ENCODE data around the gene KLHL22. TPM values are rescaled to one million over a fixed set of nuclear protein-coding genes. Genes with fewer than 3 reads are reported as not detected.

KLHL22 gene
- total RNA-seq, 2 experiments from 2014 or later, result 24.1 to 27.7 TPM

- ChIA-PET CTCF (no interaction called here), POLR2A (interaction anchor here (0.8 to 1.5 kb wide), 2 partner anchors 21 to 28 kb away, joined by 4 to 13 read pairs; no protein-coding TSS in a partner anchor)
- peaks cover 41% of the 10 kb centered on the region for H3K4me1 ChIP-seq (ENCODE audit: insufficient read depth, low read length)
- H3K27ac ChIP-seq (ENCODE audit: low read depth in 1 of 2, low read length in 2 of 2), result no peak overlapping the region
- DNase-seq, result no peak
- intact Hi-C loops (cut with DNase I, micrococcal nuclease), result no loop called here
- ATAC-seq (ENCODE audit: poor library complexity), result no peak
- H3K4me3 ChIP-seq (ENCODE audit: low read length), result no peak overlapping the region
- peaks cover 32 to 48% of the 10 kb centered on the region in 2 experiments for H3K27me3 ChIP-seq (ENCODE audit: control insufficient read depth in 1 of 2, insufficient read depth in 2 of 2, low read length in 2 of 2)
- Mint-ChIP-seq H3K4me1 (ENCODE audit: low read depth) (peaks cover 26% of the 10 kb centered on the region), H3K9me3 (no peaks in the 10 kb centered on the region), H3K36me3 (ENCODE audit: low read depth) (peaks cover 8% of the 10 kb centered on the region), H3K27me3 (peaks cover 55% of the 10 kb centered on the region), H3K4me3 (peak overlapping the region; percentile 42), H3K27ac (no peak overlapping the region)
- H3K9me3 ChIP-seq (ENCODE audit: control insufficient read depth in 1 of 2, insufficient read depth in 1 of 2, low read length in 2 of 2), result peaks cover 0 to 15% of the 10 kb centered on the region in 2 experiments
- no peak for TF ChIP-seq CTCF (IDR thresholded peaks at IDR 0.05)
- H3K36me3 ChIP-seq (ENCODE audit: insufficient read depth, low read length), result no peaks in the 10 kb centered on the region
Observed at GRCh38 chr22:20435436-20436306, 59.9 kb downstream of the KLHL22 start.

DNA sequence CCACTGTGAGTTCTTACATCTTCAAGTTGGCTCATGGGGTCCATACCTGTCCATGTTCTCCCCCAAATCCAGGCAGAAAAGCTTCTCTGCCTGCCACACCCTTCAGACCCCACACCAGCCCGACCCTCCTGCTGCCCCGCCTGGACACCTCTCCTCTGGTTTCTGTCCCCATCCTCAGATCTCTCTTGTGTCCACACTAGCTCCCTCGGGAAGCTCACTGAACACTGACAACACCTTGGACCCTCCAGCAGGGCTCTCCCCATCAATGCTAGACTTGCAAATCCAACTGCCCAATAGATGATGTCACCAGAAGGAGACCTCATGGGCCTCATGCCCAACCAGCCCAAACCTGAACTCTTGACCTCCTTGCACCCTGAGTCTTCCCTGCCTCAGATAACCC, 60.8 kb downstream of the KLHL22 start:
- H3K36me3 Mint-ChIP-seq (ENCODE audit: low read depth), result peaks cover 5% of the 10 kb centered on the region
- peaks cover 55% of the 10 kb centered on the region for H3K27me3 Mint-ChIP-seq

GRCh38 chr22:20434264-20434751, 61.3 kb downstream of the KLHL22 start:
- H3K9me3 Mint-ChIP-seq, result no peaks in the 10 kb centered on the region
- H3K4me3 ChIP-seq (ENCODE audit: low read length), result no peak overlapping the region
- intact Hi-C loops (cut with DNase I, micrococcal nuclease), result no loop called here
- peaks cover 0 to 21% of the 10 kb centered on the region in 2 experiments for H3K9me3 ChIP-seq (ENCODE audit: control insufficient read depth in 1 of 2, insufficient read depth in 1 of 2, low read length in 2 of 2)
- peaks cover 24% of the 10 kb centered on the region for H3K4me1 Mint-ChIP-seq (ENCODE audit: low read depth)
- H3K27ac ChIP-seq (ENCODE audit: low read depth in 1 of 2, low read length in 2 of 2), result no peak overlapping the region
- ATAC-seq (ENCODE audit: poor library complexity), result no peak
- no peak for TF ChIP-seq CTCF (IDR thresholded peaks at IDR 0.05)
- peaks cover 41 to 56% of the 10 kb centered on the region in 2 experiments for H3K27me3 ChIP-seq (ENCODE audit: control insufficient read depth in 1 of 2, insufficient read depth in 2 of 2, low read length in 2 of 2)
- H3K4me3 Mint-ChIP-seq, result peak overlapping the region; percentile 76
- DNase-seq, result no peak
- peaks cover 51% of the 10 kb centered on the region for H3K27me3 Mint-ChIP-seq
- ChIA-PET POLR2A (interaction anchor here (6.7 kb wide), 1 partner anchor 29 kb away, joined by 67 read pairs; no protein-coding TSS in a partner anchor), CTCF (no interaction called here)
- no peak overlapping the region for H3K27ac Mint-ChIP-seq
- peaks cover 54% of the 10 kb centered on the region for H3K4me1 ChIP-seq (ENCODE audit: insufficient read depth, low read length)
- peaks cover 5% of the 10 kb centered on the region for H3K36me3 Mint-ChIP-seq (ENCODE audit: low read depth)
- no peaks in the 10 kb centered on the region for H3K36me3 ChIP-seq (ENCODE audit: insufficient read depth, low read length)

More for the DNA sequence above, 60.8 kb downstream of the KLHL22 start:
- POLR2A ChIA-PET, result no interaction called here
- H3K4me1 ChIP-seq (ENCODE audit: insufficient read depth, low read length), result peaks cover 50% of the 10 kb centered on the region
- intact Hi-C loops (cut with DNase I, micrococcal nuclease), result no loop called here
- peaks cover 0 to 21% of the 10 kb centered on the region in 2 experiments for H3K9me3 ChIP-seq (ENCODE audit: control insufficient read depth in 1 of 2, insufficient read depth in 1 of 2, low read length in 2 of 2)
- CTCF ChIA-PET, result no interaction called here
- no peaks in the 10 kb centered on the region for H3K36me3 ChIP-seq (ENCODE audit: insufficient read depth, low read length)
- DNase-seq (no peak), ATAC-seq (ENCODE audit: poor library complexity) (no peak)
- TF ChIP-seq CTCF (IDR thresholded peaks at IDR 0.05), result no peak
- no peak overlapping the region for H3K27ac Mint-ChIP-seq
- H3K4me3 ChIP-seq (ENCODE audit: low read length), result no peak overlapping the region
- peaks cover 41 to 54% of the 10 kb centered on the region in 2 experiments for H3K27me3 ChIP-seq (ENCODE audit: control insufficient read depth in 1 of 2, insufficient read depth in 2 of 2, low read length in 2 of 2)
- H3K4me1 Mint-ChIP-seq (ENCODE audit: low read depth), result peaks cover 27% of the 10 kb centered on the region
- no peak overlapping the region for H3K27ac ChIP-seq (ENCODE audit: low read depth in 1 of 2, low read length in 2 of 2)
- no peaks in the 10 kb centered on the region for H3K9me3 Mint-ChIP-seq
- peak overlapping the region; percentile 42 for H3K4me3 Mint-ChIP-seq
